HL-60 (cell line): Measurements from ENCODE around the gene GAA.

Experiments
- DNase-seq, 2 experiments: peaks; one replicate each; pipeline ENCODE4 v3.0.0-alpha.2; 2010 to 2020; ENCODE audit warnings: low read depth in 1 of 2, low spot score in 1 of 2
- H3K27ac ChIP-seq: fragments of 250-450 bp; sonication (Bioruptor Pico); replicated peaks from 2 replicates; pipeline ENCODE4 v1.5.1; 2020; ENCODE audit warnings: mild to moderate bottlenecking, moderate library complexity
- H3K27me3 ChIP-seq: fragments of 250-450 bp; sonication (Bioruptor Pico); 2 replicates; pipeline ENCODE4 v1.5.1; 2021; ENCODE audit warnings: mild to moderate bottlenecking, moderate library complexity; ENCODE audit not compliant: insufficient read depth, poor library complexity, severe bottlenecking
- H3K4me3 ChIP-seq: replicated peaks from 2 replicates; pipeline ENCODE4 v1.5.1; 2011; ENCODE audit warnings: mild to moderate bottlenecking, control low read depth, low read length; ENCODE audit not compliant: insufficient read depth
- CTCF ChIP-seq: IDR thresholded peaks from one replicate; pipeline ENCODE4 v1.5.1; 2011; ENCODE audit warnings: low read length, control low read depth, inconsistent platforms; ENCODE audit not compliant: insufficient read depth
- GABPA ChIP-seq: IDR thresholded peaks from 2 replicates; pipeline ENCODE4 v1.6.1; 2012; ENCODE audit warnings: low read depth
- POLR2AphosphoS5 ChIP-seq: IDR thresholded peaks from 2 replicates; pipeline ENCODE4 v1.6.1; 2012; ENCODE audit warnings: low read depth
- SPI1 ChIP-seq: IDR thresholded peaks from 2 replicates; pipeline ENCODE4 v1.6.1; 2012; ENCODE audit warnings: low read depth, mild to moderate bottlenecking, borderline replicate concordance
- TF ChIP-seq, protein P1 (sequence below): IDR thresholded peaks from 2 replicates; pipeline ENCODE4 v1.6.1; 2012; ENCODE audit warnings: low read depth; ENCODE audit not compliant: insufficient replicate concordance

Gene GAA

DNA sequence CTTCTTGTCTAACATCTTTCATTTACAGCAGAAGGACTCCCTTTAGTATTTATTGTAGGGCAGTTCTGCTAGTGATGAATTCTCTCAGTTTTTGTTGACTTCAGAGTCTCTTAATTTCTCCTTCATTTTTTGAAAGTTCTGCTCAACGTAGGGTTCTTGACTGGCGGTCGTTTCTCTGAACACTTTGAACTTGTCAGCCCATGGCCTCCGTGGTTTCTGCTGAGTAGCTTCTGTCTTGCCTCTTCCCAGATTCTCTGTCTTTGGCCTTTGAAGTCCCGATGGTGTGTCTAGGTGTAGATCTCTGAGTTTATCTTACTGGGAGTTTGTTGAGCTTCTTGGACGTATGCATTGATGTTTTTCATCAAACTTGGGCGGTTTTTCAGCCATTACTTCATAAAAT, 13.4 kb downstream of the GAA start:
- Histone ChIP-seq H3K4me3 (no peak overlapping the region), H3K27ac (no peak overlapping the region), H3K27me3 (no peaks in the 10 kb centered on the region)
- no peak for DNase-seq
- no peak for TF ChIP-seq SPI1
- TF ChIP-seq, protein P1, sequence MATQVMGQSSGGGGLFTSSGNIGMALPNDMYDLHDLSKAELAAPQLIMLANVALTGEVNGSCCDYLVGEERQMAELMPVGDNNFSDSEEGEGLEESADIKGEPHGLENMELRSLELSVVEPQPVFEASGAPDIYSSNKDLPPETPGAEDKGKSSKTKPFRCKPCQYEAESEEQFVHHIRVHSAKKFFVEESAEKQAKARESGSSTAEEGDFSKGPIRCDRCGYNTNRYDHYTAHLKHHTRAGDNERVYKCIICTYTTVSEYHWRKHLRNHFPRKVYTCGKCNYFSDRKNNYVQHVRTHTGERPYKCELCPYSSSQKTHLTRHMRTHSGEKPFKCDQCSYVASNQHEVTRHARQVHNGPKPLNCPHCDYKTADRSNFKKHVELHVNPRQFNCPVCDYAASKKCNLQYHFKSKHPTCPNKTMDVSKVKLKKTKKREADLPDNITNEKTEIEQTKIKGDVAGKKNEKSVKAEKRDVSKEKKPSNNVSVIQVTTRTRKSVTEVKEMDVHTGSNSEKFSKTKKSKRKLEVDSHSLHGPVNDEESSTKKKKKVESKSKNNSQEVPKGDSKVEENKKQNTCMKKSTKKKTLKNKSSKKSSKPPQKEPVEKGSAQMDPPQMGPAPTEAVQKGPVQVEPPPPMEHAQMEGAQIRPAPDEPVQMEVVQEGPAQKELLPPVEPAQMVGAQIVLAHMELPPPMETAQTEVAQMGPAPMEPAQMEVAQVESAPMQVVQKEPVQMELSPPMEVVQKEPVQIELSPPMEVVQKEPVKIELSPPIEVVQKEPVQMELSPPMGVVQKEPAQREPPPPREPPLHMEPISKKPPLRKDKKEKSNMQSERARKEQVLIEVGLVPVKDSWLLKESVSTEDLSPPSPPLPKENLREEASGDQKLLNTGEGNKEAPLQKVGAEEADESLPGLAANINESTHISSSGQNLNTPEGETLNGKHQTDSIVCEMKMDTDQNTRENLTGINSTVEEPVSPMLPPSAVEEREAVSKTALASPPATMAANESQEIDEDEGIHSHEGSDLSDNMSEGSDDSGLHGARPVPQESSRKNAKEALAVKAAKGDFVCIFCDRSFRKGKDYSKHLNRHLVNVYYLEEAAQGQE: no peak
- TF ChIP-seq GABPA: no peak
- no peak for TF ChIP-seq CTCF
- no peak for TF ChIP-seq POLR2AphosphoS5

DNA sequence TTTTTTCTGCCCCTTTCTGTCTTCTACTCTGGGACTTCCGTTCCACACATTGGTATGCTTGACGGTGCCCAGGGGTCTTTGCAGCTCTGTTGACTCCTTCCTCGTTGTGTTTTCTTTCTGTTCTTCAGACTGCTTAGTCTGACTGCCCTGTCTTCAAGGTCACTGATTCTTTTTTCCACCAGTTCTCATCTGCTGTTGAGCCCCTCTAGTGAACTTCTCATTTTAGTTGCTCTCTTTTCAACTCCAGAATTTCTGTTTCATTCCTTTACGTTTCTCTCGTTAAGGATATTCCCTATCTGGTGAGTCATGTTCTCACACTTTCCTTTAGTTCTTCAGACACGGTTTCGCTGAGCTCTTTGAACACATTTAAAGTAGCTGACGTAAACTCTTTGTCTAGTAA, 13.8 kb downstream of the GAA start:
- H3K27me3 ChIP-seq: no peaks in the 10 kb centered on the region
- TF ChIP-seq GABPA (no peak), POLR2AphosphoS5 (no peak), SPI1 (no peak), CTCF (no peak)
- TF ChIP-seq, protein P1: no peak
- no peak overlapping the region for H3K27ac ChIP-seq
- no peak overlapping the region for H3K4me3 ChIP-seq
- DNase-seq: no peak

GRCh38 chr17:80116276-80116920, 15.0 kb downstream of the GAA start:
- DNase-seq: no peak
- H3K4me3 ChIP-seq: no peak overlapping the region
- H3K27ac ChIP-seq: no peak overlapping the region
- no peak for TF ChIP-seq GABPA
- TF ChIP-seq, protein P1: no peak
- no peak for TF ChIP-seq POLR2AphosphoS5
- no peak for TF ChIP-seq SPI1
- TF ChIP-seq CTCF: no peak
- no peaks in the 10 kb centered on the region for H3K27me3 ChIP-seq
